ENCODE measurements around the gene PTPRM.

- TF ChIP-seq CTCF (conservative IDR thresholded peaks at IDR 0.05; ENCODE audit: low read depth, low read length) (no peak), RCOR1 (IDR thresholded peaks at IDR 0.05; ENCODE audit: insufficient replicate concordance, low read length) (no peak)
These were observed 166.5 kb downstream of the PTPRM start for GRCh38 chr18:7733642-7734041.
